ENCODE data around the gene ATG13.

The ATG13 gene

GRCh38 chr11:46657186-46657585 lies 39.8 kb downstream of the ATG13 start:
- TF ChIP-seq REST (IDR thresholded peaks at IDR 0.05; ENCODE audit: insufficient read depth in 1 of 2, low read depth in 2 of 2, low read length in 2 of 2) (no peak), POLR2AphosphoS5 (IDR thresholded peaks at IDR 0.05; ENCODE audit: low read depth, low read length) (no peak), FOXP2 (optimal IDR thresholded peaks at IDR 0.05; ENCODE audit: borderline replicate concordance, extremely low read depth, extremely low read length, insufficient read depth) (no peak), TAF1 (IDR thresholded peaks at IDR 0.05; ENCODE audit: borderline replicate concordance, insufficient read depth, low read length) (no peak), SIN3A (IDR thresholded peaks at IDR 0.05; ENCODE audit: borderline replicate concordance, insufficient read depth, low read length) (no peak)

GRCh38 chr11:46658259-46658658 lies 40.9 kb downstream of the ATG13 start:
- TF ChIP-seq TAF1 (IDR thresholded peaks at IDR 0.05; ENCODE audit: borderline replicate concordance, insufficient read depth, low read length) (no peak), FOXP2 (optimal IDR thresholded peaks at IDR 0.05; ENCODE audit: borderline replicate concordance, extremely low read depth, extremely low read length, insufficient read depth) (no peak), POLR2AphosphoS5 (IDR thresholded peaks at IDR 0.05; ENCODE audit: low read depth, low read length) (no peak), SIN3A (IDR thresholded peaks at IDR 0.05; ENCODE audit: borderline replicate concordance, insufficient read depth, low read length) (no peak), REST (IDR thresholded peaks at IDR 0.05; ENCODE audit: insufficient read depth in 1 of 2, low read depth in 2 of 2, low read length in 2 of 2) (no peak)

GRCh38 chr11:46659908-46660307 lies 42.6 kb downstream of the ATG13 start:
- TF ChIP-seq TAF1 (IDR thresholded peaks at IDR 0.05; ENCODE audit: borderline replicate concordance, insufficient read depth, low read length) (no peak), POLR2AphosphoS5 (IDR thresholded peaks at IDR 0.05; ENCODE audit: low read depth, low read length) (no peak), REST (IDR thresholded peaks at IDR 0.05; ENCODE audit: insufficient read depth in 1 of 2, low read depth in 2 of 2, low read length in 2 of 2) (no peak), FOXP2 (optimal IDR thresholded peaks at IDR 0.05; ENCODE audit: borderline replicate concordance, extremely low read depth, extremely low read length, insufficient read depth) (no peak), SIN3A (IDR thresholded peaks at IDR 0.05; ENCODE audit: borderline replicate concordance, insufficient read depth, low read length) (no peak)

- TF ChIP-seq SIN3A (IDR thresholded peaks at IDR 0.05; ENCODE audit: borderline replicate concordance, insufficient read depth, low read length) (no peak), TAF1 (IDR thresholded peaks at IDR 0.05; ENCODE audit: borderline replicate concordance, insufficient read depth, low read length) (no peak), POLR2AphosphoS5 (IDR thresholded peaks at IDR 0.05; ENCODE audit: low read depth, low read length) (no peak), REST (IDR thresholded peaks at IDR 0.05; ENCODE audit: insufficient read depth in 1 of 2, low read depth in 2 of 2, low read length in 2 of 2) (no peak), FOXP2 (optimal IDR thresholded peaks at IDR 0.05; ENCODE audit: borderline replicate concordance, extremely low read depth, extremely low read length, insufficient read depth) (no peak)
Observed at GRCh38 chr11:46661836-46662235, 44.5 kb downstream of the ATG13 start.

- TF ChIP-seq TAF1 (IDR thresholded peaks at IDR 0.05; ENCODE audit: borderline replicate concordance, insufficient read depth, low read length) = no peak
- no peak for TF ChIP-seq POLR2AphosphoS5 (IDR thresholded peaks at IDR 0.05; ENCODE audit: low read depth, low read length)
- no peak for TF ChIP-seq REST (IDR thresholded peaks at IDR 0.05; ENCODE audit: insufficient read depth in 1 of 2, low read depth in 2 of 2, low read length in 2 of 2)
- TF ChIP-seq SIN3A (IDR thresholded peaks at IDR 0.05; ENCODE audit: borderline replicate concordance, insufficient read depth, low read length) = no peak
- TF ChIP-seq FOXP2 (optimal IDR thresholded peaks at IDR 0.05; ENCODE audit: borderline replicate concordance, extremely low read depth, extremely low read length, insufficient read depth) = no peak
Observed at GRCh38 chr11:46662366-46662765, 45.0 kb downstream of the ATG13 start.

Data from PFSK-1 (cell line).